Measurements from ENCODE around the gene SPHK1.

SPHK1 gene

DNA sequence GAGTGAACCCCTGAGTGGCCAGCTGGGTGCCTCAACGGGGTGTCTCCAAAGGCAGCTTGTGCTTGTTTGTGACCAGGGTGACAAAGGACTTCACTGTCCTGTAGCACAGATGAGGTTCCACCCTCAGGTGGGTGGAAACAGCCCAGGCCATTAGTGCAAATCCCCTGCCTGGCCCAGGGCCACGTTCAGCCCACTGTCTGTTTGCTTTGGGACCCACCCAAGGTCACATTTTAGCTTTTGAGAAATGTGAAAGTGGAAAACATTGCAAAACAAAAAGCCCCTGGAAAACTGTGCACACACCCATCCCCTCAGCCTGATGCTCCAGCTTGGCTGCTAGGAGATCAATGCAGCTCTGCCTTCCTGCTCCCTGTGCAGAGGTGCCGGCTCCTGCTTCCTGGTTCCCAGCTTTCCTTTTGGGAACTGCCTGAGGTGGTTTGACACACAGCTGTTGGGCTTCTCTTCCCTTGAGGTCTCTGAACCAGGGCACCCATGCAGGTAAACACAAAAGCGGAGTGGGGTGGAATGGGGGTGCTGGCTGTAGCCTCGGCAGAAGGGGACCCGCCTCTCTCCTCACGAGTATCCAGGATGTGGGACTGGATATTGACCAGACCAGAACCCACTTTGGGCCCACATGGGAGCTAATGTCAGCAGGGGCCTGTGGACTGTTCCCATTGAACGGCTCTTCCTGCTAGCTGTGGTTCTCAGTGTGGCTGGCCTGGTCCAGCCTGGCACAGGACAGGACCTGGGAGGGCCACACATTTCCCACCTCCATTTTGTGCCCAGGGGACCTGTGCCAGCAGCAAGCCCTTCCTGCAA lies 7.9 kb upstream of the SPHK1 start:
- TF ChIP-seq, protein P1, sequence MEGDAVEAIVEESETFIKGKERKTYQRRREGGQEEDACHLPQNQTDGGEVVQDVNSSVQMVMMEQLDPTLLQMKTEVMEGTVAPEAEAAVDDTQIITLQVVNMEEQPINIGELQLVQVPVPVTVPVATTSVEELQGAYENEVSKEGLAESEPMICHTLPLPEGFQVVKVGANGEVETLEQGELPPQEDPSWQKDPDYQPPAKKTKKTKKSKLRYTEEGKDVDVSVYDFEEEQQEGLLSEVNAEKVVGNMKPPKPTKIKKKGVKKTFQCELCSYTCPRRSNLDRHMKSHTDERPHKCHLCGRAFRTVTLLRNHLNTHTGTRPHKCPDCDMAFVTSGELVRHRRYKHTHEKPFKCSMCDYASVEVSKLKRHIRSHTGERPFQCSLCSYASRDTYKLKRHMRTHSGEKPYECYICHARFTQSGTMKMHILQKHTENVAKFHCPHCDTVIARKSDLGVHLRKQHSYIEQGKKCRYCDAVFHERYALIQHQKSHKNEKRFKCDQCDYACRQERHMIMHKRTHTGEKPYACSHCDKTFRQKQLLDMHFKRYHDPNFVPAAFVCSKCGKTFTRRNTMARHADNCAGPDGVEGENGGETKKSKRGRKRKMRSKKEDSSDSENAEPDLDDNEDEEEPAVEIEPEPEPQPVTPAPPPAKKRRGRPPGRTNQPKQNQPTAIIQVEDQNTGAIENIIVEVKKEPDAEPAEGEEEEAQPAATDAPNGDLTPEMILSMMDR (IDR thresholded peaks at IDR 0.05; ENCODE audit: extremely low read depth, missing control alignments) = no peak
- DNase-seq (ENCODE audit: low spot score) = no peak

DNA sequence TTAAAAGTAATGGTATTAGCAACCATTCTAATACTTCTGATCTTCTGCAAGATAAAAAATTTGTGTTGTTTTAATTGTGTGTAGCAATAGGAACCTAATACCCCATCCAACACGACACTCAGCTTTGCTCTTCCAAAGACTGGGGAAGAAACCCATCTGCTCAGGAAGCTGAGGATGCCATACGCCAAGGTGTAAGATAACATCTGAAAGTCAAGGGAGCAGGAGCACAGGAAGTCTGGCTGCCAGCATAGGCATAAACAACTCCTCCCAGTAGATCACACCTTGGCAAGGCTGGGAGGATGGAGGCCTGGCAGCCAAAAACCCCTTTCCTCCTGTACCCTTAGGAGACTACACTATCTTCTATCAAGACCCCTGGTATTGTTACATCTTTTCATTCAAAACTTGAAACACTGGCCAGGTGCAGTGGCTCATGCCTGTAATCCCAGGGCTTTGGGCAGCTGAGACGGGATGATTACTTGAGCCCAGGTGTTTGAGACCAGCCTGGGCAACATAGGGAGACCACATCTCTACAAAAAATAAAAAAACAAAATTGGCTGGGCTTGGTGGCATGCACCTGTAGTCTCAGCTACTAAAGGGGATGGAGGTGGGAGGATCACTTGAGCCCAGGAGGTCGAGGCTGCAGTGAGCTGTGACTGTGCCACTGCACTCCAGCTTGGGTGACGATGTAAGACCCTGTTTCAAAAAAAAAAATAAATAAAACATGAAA lies 5.7 kb upstream of the SPHK1 start:
- TF ChIP-seq, protein P1 (IDR thresholded peaks at IDR 0.05; ENCODE audit: extremely low read depth, missing control alignments) = no peak
- no peak for DNase-seq (ENCODE audit: low spot score)

DNA sequence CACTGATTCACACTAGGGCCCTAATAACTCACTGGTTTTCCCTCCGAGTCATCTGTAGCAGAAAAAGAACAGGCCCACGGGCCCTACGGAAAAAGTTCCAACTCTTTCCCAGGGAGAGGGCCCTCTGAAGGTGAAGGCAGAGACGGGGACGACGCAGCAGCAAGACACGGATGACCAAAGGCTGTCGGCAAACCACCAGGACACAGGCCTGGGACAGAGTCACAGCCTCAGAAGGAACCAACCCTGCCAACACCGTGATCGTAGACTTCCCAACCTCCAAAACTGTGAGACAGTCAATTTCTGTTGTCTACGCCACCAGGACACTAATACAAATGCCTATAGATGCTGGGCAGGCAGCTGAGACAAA lies 5.2 kb upstream of the SPHK1 start:
- DNase-seq (ENCODE audit: low spot score) = no peak
- TF ChIP-seq, protein P1 (IDR thresholded peaks at IDR 0.05; ENCODE audit: extremely low read depth, missing control alignments) = no peak

DNA sequence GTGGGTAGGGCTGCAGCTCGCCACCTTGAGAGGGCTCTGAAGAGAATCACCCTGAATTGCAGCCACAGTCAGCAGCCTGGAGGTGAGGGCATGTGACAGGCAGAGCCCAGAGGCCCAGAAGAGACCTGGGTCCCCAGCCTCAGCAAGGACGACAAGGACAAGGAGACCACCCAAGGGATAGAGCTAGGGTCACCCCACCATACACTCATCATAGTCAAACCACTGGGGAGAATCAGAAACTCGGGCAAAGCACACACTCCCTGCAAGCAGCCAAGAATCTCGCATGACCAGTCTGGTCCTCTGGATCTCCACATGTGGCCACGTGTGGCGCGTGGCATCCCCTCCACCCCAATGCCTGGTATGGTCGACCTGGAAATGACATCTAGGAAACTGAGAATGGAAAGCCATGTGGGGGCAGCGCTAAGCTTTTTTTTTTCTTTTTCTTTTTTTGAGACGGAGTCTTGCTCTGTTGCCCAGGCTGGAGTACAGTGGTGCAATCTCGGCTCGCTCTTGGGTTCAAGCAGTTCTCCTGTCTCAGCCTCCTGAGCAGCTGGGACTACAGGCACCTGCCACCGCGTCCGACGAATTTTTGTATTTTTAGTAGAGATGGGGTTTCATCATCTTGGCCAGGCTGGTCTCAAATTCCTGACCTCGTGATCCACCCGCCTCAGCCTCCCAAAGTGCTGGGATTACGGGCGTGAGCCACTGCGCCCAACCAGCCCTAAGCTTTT lies 4.6 kb upstream of the SPHK1 start:
- DNase-seq (ENCODE audit: low spot score) = no peak
- TF ChIP-seq, protein P1 (IDR thresholded peaks at IDR 0.05; ENCODE audit: extremely low read depth, missing control alignments) = no peak

DNA sequence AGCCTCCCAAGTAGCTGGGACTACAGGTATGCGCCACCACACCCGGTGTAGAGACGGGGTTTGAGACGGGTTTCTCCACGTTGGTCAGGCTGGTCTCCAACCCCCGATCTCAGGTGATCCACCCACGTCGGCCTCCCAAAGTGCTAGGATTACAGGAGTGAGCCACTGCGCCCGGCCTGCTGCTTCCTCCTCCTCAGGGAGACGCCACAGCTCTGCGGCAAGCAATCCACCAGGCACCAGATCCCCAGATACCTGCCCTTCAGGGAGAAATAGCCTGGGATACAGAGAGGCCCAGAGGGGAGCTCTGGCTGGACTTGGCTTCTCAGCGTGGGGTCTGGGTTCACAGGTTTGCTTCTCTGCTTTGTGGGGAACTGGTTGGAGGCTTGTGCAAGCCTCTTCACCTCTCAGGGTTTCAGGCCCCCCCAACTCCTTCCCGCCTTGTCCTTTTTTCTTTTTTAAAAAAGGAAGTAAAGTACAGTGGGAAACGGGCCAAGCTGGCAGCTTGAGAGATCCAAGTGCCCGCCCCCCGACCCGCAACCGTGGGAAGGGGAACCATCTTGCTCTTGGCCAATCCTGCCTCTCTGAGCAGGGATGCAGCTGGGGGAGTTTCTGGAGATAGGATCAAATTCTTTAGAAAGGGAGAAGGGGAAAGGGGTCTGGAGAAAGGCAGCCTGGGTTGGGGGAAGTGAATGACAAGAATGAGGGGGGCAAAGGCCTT lies 2.6 kb upstream of the SPHK1 start:
- no peak for DNase-seq (ENCODE audit: low spot score)
- TF ChIP-seq, protein P1 (IDR thresholded peaks at IDR 0.05; ENCODE audit: extremely low read depth, missing control alignments) = no peak

DNA sequence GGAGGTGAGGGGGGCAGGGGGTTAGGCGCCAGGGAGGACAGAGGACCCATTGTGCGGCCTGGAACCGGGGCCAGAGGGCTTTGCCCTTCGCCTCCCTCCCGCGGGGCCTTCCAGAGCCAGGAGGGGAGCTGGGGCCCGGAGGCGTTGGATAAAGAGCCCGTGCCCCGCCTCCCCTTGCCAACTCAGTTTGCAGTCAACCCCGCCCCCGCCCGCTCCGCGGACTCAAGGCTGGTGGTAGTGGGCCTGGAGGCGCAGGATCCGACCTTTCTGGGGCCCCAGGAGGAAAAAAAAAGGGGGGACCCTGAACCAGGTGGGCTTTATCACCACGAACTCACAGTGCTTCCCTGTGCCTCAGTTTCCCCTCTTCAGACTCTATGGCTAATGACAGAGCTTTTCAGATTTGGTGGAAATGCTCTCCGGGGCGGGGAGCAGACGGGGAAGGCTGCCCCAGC lies 2.0 kb upstream of the SPHK1 start:
- TF ChIP-seq, protein P1 (IDR thresholded peaks at IDR 0.05; ENCODE audit: extremely low read depth, missing control alignments) = no peak
- DNase-seq (ENCODE audit: low spot score) = no peak

All from GM20000 (cell line).